GM20431 (cell line): ENCODE results near the gene EXOSC1.
"Not testable (repeated sequence)": the region's sequence is repeated elsewhere in the genome, so short reads cannot be mapped to it uniquely, and the experiment has no call there.

Source experiments
- in situ Hi-C: fragments of 300-500 bp; cut with MseI, MboI; formaldehyde crosslinking; loops from one replicate; pipeline ENCODE4 v1.15.0; 2020; ENCODE audit warnings: low sequenced_read_pairs; ENCODE audit not compliant: unreplicated experiment

EXOSC1 gene

DNA sequence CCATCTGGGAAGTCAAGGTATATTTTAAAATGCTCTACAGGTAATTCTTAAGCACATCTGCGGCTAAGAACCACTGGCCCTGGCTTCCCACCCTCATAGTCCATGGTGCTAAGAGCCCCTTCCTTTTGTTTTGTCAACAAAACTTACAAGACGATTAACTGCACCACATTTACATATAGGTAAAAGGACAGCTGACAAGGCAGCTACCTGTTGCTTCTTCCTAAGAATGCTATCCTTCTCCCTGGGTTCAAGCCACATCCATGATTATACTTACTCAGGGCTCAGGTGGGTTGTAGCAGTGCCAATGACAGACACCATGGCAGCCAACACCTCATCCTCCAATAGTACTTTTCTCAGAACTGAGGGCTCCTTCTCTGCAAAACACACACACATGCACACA lies 16.5 kb upstream of the EXOSC1 start:
- in situ Hi-C loops = no loop called here

DNA sequence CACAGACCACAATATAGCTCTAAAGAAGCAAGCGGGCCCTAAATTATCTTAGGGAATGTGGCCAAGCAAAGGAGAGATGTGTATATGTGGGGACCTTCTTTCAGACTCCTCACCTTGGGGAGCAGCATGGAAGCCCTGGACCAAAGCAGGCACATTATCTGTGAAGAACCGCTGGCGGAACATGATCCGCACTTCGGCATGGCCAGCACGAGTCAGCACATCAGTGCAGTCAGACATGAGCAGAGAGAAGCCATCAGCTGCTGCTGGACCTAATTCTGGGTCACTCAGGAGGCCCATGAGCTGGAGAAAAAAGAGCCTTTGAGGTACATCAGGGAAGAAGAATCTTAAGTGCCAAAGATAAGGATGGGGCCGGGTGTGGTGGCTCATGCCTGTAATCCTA lies 14.1 kb upstream of the EXOSC1 start:
- in situ Hi-C loops = no loop called here

GRCh38 chr10:97459111-97459510 lies 13.3 kb upstream of the EXOSC1 start:
- in situ Hi-C loops = no loop called here

DNA sequence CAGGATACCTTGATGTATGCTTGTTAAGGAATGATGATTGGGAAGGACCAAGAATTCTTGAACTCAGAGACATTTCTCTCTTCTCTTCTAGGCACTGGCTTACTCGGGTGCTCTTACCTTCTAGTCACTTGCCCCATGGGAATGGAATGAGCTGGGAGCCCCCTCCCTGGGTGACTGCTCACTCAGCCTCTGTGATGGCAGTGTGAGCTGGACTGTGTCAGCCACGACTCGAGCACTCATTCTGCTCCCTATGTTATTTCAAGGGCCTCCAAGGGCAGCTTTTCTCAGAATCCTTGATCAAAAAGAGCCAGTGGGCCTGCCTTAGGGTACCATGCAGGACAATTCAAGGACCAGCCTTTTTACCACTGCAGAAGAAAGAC lies 10.9 kb upstream of the EXOSC1 start:
- in situ Hi-C loops = no loop called here

GRCh38 chr10:97456034-97456685 lies 10.4 kb upstream of the EXOSC1 start:
- in situ Hi-C loops = no loop called here

GRCh38 chr10:97454330-97455036 lies 8.7 kb upstream of the EXOSC1 start:
- in situ Hi-C loops = no loop called here

DNA sequence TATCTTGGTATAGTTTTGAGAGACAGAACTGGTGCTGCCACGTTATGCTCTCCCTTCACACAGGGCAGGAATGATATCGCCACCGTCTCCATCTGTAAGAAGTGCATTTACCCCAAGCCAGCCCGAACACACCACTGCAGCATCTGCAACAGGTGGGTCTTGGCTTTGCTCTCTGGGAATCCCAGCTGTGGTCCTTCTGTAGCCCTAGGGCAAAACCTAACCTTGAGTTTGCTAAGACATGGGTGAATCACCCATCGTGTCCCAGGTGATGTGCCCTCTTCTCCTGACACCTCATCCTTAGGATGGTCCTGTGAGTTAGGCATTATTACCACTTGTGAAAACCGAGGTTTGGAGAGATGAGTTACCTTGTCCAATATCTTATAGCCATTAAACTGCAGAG lies 6.5 kb upstream of the EXOSC1 start:
- in situ Hi-C loops = no loop called here

DNA sequence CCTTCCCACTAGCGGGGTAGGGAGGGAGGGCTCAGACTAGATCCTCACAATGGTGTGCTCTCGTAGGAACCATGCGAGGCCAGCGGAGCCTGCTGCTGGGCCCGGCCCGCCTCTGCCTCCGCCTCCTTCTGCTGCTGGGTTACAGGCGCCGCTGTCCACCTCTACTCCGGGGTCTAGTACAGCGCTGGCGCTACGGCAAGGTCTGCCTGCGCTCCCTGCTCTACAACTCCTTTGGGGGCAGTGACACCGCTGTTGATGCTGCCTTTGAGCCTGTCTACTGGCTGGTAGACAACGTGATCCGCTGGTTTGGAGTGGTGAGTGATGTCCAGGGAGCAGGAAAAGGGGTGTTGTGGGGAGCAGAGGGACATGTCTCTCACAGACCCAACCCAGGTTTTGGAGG lies 5.8 kb upstream of the EXOSC1 start:
- in situ Hi-C loops = no loop called here

- in situ Hi-C loops = no loop called here
Measured at GRCh38 chr10:97450828-97451227, 5.0 kb upstream of the EXOSC1 start.

- in situ Hi-C loops = no loop called here
Measured at GRCh38 chr10:97445357-97445721, 467 bp downstream of the EXOSC1 start.

DNA sequence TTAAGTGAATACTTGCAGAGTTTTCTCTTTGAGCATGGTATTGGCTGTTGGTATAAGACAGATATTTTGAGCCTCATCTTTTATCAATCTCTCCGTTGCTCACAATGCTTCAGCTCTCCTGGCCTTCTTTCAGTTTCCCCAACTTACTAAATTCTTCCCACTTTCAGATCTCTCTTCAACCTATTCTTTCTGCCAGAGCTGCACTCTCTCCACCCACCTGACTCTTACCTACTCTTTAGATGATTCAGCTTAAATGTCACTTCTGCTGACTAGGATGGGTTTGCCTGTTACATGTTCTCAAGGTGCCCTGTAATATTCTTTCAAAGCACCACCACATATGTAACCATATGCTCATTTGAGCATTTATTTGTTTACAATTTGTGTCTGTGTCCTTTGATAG lies 1.6 kb downstream of the EXOSC1 start:
- in situ Hi-C loops = no loop called here

DNA sequence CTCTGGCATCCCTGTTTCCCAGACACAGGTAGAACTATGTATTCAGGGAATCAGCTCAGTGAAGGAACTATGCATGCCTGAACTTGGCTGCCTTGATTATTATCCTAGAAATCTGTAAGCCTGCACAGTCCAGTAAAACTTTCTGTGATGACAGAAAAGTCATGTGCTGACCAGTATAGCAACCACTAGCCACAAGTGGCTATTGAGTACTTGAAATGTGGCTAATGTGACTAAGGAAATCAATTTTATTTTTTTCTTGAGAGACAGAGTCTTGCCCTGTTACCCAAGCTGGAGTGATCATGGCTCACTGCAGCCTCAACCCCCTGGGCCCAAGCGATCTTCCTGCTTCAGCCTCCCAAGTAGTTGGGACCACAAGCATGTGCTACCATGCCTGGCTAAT lies 3.5 kb downstream of the EXOSC1 start:
- in situ Hi-C loops = no loop called here

DNA sequence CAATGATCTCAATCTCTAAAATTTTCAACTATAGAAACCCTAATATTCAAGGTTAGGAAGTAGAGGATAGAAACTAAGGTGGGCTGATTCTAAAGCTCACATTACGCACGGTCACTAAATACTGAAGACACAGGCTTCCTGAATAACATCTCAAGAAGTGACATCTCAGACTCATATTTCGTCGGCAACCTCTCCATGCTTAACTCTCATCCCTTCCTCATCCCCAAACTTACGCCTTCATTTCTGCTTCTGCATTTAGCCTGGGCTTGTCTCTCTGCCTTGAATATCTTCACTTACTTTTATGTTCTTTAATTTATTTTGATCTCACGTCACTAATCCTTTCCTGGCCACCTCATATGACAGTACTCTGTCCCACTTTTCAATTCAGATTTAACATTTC lies 10.6 kb downstream of the EXOSC1 start:
- in situ Hi-C loops = no loop called here

DNA sequence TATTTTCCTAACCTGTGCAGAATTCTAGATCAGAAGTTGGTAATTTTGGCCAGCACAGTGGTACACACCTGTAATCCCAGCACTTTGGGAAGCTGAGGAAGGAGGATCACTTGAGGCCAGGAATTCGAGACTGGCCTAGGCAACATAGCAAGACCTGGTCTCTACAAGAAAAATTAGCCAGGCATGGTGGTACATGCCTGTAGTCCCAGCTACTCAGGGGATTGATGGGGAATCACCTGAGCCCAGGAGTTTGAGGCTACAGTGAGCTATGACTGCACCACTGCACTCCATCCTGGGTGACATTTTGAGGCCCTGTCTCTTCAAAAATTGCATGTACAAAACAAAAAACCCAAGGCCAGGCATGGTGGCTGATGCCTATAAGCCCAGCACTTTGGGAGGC lies 11.2 kb downstream of the EXOSC1 start:
- in situ Hi-C loops = no loop called here

GRCh38 chr10:97434055-97434454 lies 11.8 kb downstream of the EXOSC1 start:
- in situ Hi-C loops = no loop called here

DNA sequence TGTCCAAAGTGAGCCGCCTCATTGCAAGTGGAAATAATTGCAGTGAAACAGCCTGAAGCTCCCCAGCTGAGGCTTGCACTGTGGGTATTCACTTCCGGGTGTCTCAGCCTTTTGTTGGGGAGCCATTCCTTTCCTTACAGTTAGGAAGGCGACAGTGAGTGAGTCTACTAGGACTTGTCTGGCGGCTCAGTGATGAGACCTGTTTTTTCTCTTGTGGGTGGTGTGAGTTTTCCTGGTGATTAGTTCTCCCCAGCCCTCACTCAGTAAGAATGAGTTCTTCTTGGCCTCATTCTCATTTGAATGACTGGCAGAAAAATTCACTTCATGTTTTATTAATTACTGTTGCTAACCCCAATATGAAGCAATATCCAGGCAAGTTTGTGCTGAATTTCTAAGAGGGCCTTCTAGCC lies 17.2 kb downstream of the EXOSC1 start:
- in situ Hi-C loops = no loop called here

- in situ Hi-C loops = no loop called here
Measured at GRCh38 chr10:97427571-97428179, 18.1 kb downstream of the EXOSC1 start.

- in situ Hi-C loops = no loop called here
Measured at GRCh38 chr10:97426776-97427570, 18.8 kb downstream of the EXOSC1 start.

DNA sequence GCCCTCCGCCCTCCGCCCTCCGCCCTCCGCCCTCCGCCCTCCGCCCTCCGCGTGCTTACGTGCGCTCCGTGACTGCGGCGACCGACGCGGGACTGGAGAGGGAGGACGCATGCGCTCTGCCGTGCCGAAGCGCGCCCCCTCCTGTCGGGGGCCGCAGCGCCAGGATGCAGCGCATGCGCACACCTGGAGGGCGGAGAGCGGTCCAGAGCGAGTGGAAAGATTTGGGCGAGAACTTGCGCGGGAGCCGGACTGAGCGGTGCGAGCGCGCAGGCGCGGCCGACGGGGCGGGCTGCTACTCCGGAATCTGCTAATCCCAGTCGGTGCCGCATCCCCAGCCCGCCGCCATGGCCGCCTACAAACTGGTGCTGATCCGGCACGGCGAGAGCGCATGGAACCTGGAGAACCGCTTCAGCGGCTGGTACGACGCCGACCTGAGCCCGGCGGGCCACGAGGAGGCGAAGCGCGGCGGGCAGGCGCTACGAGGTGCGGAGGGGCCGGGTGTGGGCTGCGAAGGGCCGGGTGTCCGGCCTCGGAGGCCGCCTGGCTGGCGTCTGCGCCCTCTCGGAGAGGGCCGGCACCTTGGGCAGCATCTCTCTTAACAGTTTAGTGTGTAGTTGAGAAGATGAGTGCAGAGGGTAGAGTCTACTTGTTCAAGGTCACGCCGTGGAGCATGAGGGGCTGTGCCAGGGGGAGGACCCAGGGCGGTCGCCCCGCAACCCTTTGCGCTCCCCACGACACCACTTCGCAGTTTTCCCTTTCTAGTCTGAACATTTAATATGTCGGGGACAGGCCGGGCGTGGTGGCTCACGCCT lies 19.6 kb downstream of the EXOSC1 start, which contains the start of gene PGAM1:
PGAM1 (plus strand) TSS at position 228 of the 812 bp plus-strand sequence; CDS start at position 345, 117 bp downstream.
- in situ Hi-C loops = no loop called here

- in situ Hi-C loops = not testable (repeated sequence)
Measured at GRCh38 chr10:97423757-97424098, 22.1 kb downstream of the EXOSC1 start.
